Activated CD4-positive, alpha-beta T cell treated with anti-CD3 and anti-CD28 coated beads, Interleukin-10, Interleukin-2, amounts not matched to agents 100 ng/mL and 50 ng/mL, durations not matched to agents 16 hours and 8 hours (primary cell): ENCODE data around the gene SCAANT1.
A peak's percentile ranks its signal among the peaks of the same experiment; 100 is the strongest.

ENCODE experiments used
- DNase-seq: peaks from one replicate; pipeline ENCODE4 v3.0.0-alpha.2; 2020

The SCAANT1 gene

GRCh38 chr3:63933459-63933858 lies 21.3 kb upstream of the SCAANT1 start:
- DNase-seq, result no peak

GRCh38 chr3:63932509-63933212 lies 20.5 kb upstream of the SCAANT1 start:
- no peak for DNase-seq

- DNase-seq, result no peak
These were observed 19.1 kb upstream of the SCAANT1 start for GRCh38 chr3:63931290-63931689.

GRCh38 chr3:63927422-63928280 lies 15.5 kb upstream of the SCAANT1 start:
- DNase-seq, result no peak

GRCh38 chr3:63926309-63926708 lies 14.1 kb upstream of the SCAANT1 start:
- no peak for DNase-seq

- no peak for DNase-seq
These were observed 10.5 kb upstream of the SCAANT1 start for GRCh38 chr3:63922491-63923199.

- DNase-seq, result no peak
These were observed 9.7 kb upstream of the SCAANT1 start for GRCh38 chr3:63921741-63922482.

- DNase-seq, result no peak
These were observed 7.8 kb upstream of the SCAANT1 start for GRCh38 chr3:63920001-63920400.

- DNase-seq, result no peak
These were observed 6.1 kb upstream of the SCAANT1 start for GRCh38 chr3:63918321-63918720.

- no peak for DNase-seq
These were observed 2.1 kb upstream of the SCAANT1 start for GRCh38 chr3:63914312-63914711.

GRCh38 chr3:63912768-63913588 lies 795 bp upstream of the SCAANT1 start:
- peak; percentile 64 for DNase-seq

- peak; percentile 54 for DNase-seq
These were observed 692 bp downstream of the SCAANT1 start for GRCh38 chr3:63911509-63911872.

- peak; percentile 60 for DNase-seq
These were observed 1.3 kb downstream of the SCAANT1 start for GRCh38 chr3:63910891-63911290.

GRCh38 chr3:63910001-63910400 lies 2.2 kb downstream of the SCAANT1 start:
- DNase-seq, result no peak

- no peak for DNase-seq
These were observed 2.8 kb downstream of the SCAANT1 start for GRCh38 chr3:63909431-63909830.

GRCh38 chr3:63908776-63909175 lies 3.4 kb downstream of the SCAANT1 start:
- DNase-seq, result no peak

GRCh38 chr3:63908081-63908736 lies 4.0 kb downstream of the SCAANT1 start:
- DNase-seq, result no peak

- no peak for DNase-seq
These were observed 6.2 kb downstream of the SCAANT1 start for GRCh38 chr3:63905731-63906620.

GRCh38 chr3:63900459-63900858 lies 11.7 kb downstream of the SCAANT1 start:
- no peak for DNase-seq

- peak; percentile 6 for DNase-seq
These were observed 12.2 kb downstream of the SCAANT1 start for GRCh38 chr3:63900010-63900409.
